HFFc6 (cell line): ENCODE measurements around the gene ZBTB47. TPM values are rescaled to one million over a fixed set of nuclear protein-coding genes. Genes with fewer than 3 reads are reported as not detected.

ENCODE experiments used
- DNase-seq: peaks from one replicate; pipeline ENCODE4 v3.0.0-alpha.2; 2018
- H3K27ac Mint-ChIP-seq: 2 replicates; pipeline ENCODE4 v1.8.0; 2020; ENCODE audit warnings: mild to moderate bottlenecking, mixed read lengths
- H3K27me3 Mint-ChIP-seq: 2 replicates; pipeline ENCODE4 v1.8.0; 2021; ENCODE audit warnings: mild to moderate bottlenecking, moderate library complexity, mixed read lengths; ENCODE audit not compliant: insufficient read depth
- H3K36me3 Mint-ChIP-seq: 2 replicates; pipeline ENCODE4 v1.8.0; 2021; ENCODE audit warnings: low read depth, mixed read lengths
- H3K4me1 Mint-ChIP-seq: 2 replicates; pipeline ENCODE4 v1.8.0; 2020; ENCODE audit warnings: low read depth, mixed read lengths
- H3K4me3 Mint-ChIP-seq: 2 replicates; pipeline ENCODE4 v1.8.0; 2020; ENCODE audit warnings: mild to moderate bottlenecking, moderate library complexity, mixed read lengths
- H3K9me3 Mint-ChIP-seq: 2 replicates; pipeline ENCODE4 v1.8.0; 2020; ENCODE audit warnings: mild to moderate bottlenecking, mixed read lengths
- total RNA-seq, 6 experiments: library from RNA; stranded (reverse); fragmentation: NEBNext Ultra II Directional; extraction: Animal tissue kit (Norgen Biotek cat#: 25700); gene quantifications; 2 replicates in 1 of 6; 3 replicates in 5 of 6; pipeline ENCODE4 v1.2.3, GENCODE V29; 2021
- TF ChIP-seq, protein P1 (sequence below): fragments of 200-600 bp; sonication (generic); IDR thresholded peaks from 2 replicates; pipeline ENCODE4 v1.5.0; 2021; ENCODE audit warnings: antibody characterized with exemption, mild to moderate bottlenecking

ZBTB47 gene
- total RNA-seq, 6 experiments from 2014 or later: 26.3 to 35.7 (median 29.3) TPM

DNA sequence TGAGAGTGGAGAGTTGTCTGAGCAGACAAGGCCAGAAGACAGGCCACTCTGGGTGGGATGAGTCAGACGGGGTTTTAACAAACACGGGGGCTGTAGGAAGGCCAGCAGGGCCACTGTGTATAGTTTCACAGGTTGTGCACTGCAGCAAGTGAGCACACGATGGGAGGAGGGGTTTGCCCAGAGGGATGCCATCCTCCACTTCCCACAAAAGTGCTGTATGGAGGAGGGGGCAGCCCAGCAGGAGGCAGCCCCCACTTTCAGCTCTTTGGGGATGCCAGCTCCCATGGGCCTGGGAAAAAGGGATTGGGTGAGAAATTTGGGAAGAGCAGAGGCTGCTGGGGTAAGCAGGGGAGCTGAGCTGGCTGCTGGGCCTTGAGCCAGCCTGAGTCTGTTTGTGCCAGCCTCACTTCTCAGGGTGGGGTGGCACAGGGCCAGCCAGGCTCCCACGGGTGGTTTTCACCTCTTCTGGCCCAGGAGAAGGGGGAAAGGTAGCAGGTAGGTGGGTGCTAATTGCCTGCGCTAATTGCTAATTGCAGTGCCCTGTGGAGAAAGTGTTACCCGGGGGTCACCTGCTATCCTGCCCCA, 6.7 kb downstream of the ZBTB47 start:
- Mint-ChIP-seq H3K4me3 (no peak overlapping the region), H3K27ac (peak overlapping the region; percentile 35; the same call in 1 of the 2 replicates), H3K4me1 (peaks cover 27% of the 10 kb centered on the region), H3K27me3 (peaks cover 2% of the 10 kb centered on the region), H3K36me3 (peaks cover 14% of the 10 kb centered on the region; the same call in 1 of the 2 replicates), H3K9me3 (no peaks in the 10 kb centered on the region)
- DNase-seq: no peak
- TF ChIP-seq, protein P1, sequence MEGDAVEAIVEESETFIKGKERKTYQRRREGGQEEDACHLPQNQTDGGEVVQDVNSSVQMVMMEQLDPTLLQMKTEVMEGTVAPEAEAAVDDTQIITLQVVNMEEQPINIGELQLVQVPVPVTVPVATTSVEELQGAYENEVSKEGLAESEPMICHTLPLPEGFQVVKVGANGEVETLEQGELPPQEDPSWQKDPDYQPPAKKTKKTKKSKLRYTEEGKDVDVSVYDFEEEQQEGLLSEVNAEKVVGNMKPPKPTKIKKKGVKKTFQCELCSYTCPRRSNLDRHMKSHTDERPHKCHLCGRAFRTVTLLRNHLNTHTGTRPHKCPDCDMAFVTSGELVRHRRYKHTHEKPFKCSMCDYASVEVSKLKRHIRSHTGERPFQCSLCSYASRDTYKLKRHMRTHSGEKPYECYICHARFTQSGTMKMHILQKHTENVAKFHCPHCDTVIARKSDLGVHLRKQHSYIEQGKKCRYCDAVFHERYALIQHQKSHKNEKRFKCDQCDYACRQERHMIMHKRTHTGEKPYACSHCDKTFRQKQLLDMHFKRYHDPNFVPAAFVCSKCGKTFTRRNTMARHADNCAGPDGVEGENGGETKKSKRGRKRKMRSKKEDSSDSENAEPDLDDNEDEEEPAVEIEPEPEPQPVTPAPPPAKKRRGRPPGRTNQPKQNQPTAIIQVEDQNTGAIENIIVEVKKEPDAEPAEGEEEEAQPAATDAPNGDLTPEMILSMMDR: no peak

DNA sequence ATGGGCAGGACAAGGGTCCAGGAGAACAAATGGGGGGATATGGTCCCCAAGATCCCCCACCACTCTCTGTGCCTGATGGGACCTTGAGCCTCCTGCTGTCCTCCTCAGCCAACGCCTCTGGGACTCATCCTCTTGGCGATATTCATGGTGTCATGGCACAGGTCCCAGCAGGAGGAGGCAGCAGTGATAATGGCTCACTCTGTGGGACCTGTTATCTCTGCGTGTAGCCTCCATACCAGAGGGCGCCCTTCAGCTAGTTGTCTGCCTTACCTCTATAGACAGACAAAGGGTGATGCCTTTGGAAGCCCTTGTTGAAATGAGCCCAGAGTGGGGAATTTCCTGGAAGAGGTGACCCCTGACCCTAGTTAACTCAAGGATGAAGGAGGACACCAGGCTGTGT, 7.4 kb downstream of the ZBTB47 start:
- TF ChIP-seq, protein P1: peak; percentile 47
- Mint-ChIP-seq H3K4me3 (no peak overlapping the region), H3K36me3 (peaks cover 14% of the 10 kb centered on the region; the same call in 1 of the 2 replicates), H3K27ac (no peak overlapping the region), H3K27me3 (peaks cover 2% of the 10 kb centered on the region), H3K4me1 (peaks cover 20% of the 10 kb centered on the region), H3K9me3 (no peaks in the 10 kb centered on the region)
- no peak for DNase-seq

DNA sequence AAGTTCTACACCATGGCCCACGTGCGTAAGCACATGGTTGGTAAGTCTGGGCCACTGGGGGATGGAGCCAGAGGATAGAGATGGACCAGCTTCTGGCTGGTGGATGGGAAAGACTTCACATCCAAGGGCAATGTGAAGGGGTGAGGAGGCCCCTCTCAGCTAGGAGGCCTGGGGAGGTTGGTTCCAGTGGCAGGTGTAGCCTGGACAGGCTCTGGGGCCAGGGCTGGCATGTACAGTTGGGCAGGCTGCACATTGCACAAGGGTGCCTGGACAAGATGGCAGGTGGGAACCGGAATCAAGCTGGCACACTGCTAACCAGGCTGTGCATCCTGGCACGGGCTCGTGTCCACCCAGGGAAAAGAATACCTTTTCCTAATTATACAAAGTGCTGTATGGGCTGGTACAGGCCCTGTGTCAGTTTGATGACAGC, 8.1 kb downstream of the ZBTB47 start:
- TF ChIP-seq, protein P1: no peak
- Mint-ChIP-seq H3K4me3 (no peak overlapping the region), H3K27me3 (peaks cover 2% of the 10 kb centered on the region)

DNA sequence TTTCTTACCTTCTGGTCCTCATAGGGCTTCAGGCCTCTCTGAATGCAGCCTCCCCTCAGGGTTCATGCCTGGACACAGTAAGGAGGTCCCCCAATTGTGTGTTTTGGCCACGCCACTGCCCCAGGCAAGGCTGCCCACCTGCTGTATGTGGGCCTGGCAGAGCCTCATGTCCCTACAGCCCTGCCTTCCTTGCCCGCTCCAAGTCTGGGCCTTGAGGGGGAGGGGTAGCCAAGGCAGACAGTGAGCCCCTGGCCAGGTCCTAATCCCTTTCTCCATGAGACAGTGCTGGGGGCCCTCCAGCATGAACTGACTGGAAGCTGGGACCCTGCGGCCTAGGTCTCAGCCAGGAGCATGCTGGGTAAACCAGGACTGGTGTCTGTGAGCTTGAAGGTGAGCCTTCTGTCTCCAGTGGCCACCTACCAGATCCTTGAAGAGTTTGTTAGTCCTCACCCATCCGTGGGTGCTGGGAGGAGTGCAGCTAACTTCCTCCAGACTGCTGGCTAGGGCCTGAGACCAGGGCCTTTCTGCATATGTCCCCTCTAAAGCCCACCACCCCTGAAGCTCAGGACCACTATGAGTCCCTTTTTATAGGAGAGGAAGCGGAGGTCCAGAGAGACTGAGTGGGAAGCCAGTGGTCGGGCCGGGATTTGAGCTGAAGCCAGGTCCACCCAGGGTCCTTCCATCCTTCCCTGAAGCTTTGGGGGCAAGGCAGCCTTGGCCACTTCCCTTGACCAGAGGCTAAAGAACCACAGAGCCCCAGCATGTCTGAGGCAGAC, 8.7 kb downstream of the ZBTB47 start:
- Mint-ChIP-seq H3K27ac (no peak overlapping the region), H3K9me3 (no peaks in the 10 kb centered on the region), H3K36me3 (peaks cover 14% of the 10 kb centered on the region; the same call in 1 of the 2 replicates), H3K27me3 (peaks cover 2% of the 10 kb centered on the region), H3K4me1 (peaks cover 13% of the 10 kb centered on the region), H3K4me3 (no peak overlapping the region)
- no peak for DNase-seq
- TF ChIP-seq, protein P1: no peak

More for the DNA sequence above, 8.1 kb downstream of the ZBTB47 start:
- no peaks in the 10 kb centered on the region for H3K9me3 Mint-ChIP-seq
- H3K36me3 Mint-ChIP-seq: peaks cover 14% of the 10 kb centered on the region; the same call in 1 of the 2 replicates
- H3K4me1 Mint-ChIP-seq: peaks cover 13% of the 10 kb centered on the region
- DNase-seq: no peak
- H3K27ac Mint-ChIP-seq: no peak overlapping the region

DNA sequence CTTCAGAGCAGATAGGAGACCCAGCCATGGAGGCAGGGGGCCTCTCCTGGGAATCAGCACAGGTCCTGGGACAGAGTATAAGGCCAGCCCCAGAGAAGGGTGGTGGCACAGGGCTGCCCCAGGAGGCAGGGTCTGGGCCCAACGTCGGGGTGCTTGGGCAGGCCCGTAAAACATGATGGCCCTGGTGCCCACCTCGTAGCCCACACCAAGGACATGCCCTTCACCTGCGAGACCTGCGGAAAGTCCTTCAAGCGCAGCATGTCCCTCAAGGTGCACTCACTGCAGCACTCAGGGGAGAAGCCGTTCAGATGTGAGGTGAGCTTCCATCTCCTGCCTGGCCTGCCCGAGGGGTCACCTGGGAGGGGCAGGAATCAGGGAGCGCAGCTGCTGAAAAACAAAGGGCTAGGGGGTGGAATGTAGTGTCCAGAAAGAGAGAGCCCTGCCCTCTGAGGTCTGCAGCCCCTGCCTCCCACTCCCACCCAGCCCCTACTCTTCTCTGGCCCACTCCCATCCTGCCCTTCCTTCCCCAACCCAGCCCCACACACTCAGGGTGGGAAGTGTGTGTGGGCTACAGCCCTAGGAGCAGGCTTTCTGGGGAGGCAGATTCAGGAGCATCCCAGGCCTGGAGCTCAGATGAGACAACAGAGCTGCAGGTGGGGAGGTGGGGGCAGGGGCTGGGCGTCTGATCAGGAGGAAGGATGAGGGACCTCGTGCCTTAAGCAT, 9.5 kb downstream of the ZBTB47 start:
- DNase-seq: no peak
- Mint-ChIP-seq H3K27me3 (no peaks in the 10 kb centered on the region; the same call in 1 of the 2 replicates), H3K36me3 (peaks cover 14% of the 10 kb centered on the region; the same call in 1 of the 2 replicates), H3K27ac (no peak overlapping the region), H3K4me1 (peaks cover 19% of the 10 kb centered on the region), H3K9me3 (no peaks in the 10 kb centered on the region), H3K4me3 (no peak overlapping the region)
- TF ChIP-seq, protein P1: no peak
